K562 (cell line): ENCODE measurements around the gene C5orf24. TPM values are rescaled to one million over a fixed set of nuclear protein-coding genes. Genes with fewer than 3 reads are reported as not detected.

Source experiments
- ATAC-seq: fragments of 200-7000 bp; cut with Tn5 transposase; 3 replicates; pipeline ENCODE4 v1.9.1; 2020; ENCODE audit warnings: moderate library complexity
- BruUV-seq: library from RNA; stranded (reverse); fragments of 400-500 nt; replicated peaks from 2 replicates; lab custom pipeline; 2021; lab: Mats Ljungman, UMichigan
- CTCF ChIA-PET: fragments of 300-600 bp; formaldehyde crosslinking; extraction: SDS; loops from one replicate; lab custom pipeline; 2021; ENCODE audit warnings: low intra/inter-chr PET ratio; lab: Yijun Ruan, JAX
- POLR2A ChIA-PET: fragments of 300-600, 350-650 bp; sonication (Branson Sonifier 250); formaldehyde crosslinking; extraction: SDS; loops from one replicate; lab custom pipeline; 2021; ENCODE audit warnings: antibody characterized with exemption, inconsistent platforms; lab: Yijun Ruan, JAX
- DNase-seq, 4 experiments: peaks; one replicate each; pipeline versions ENCODE4 v3.0.0 to v3.0.0-alpha.2; 2011 to 2018; ENCODE audit warnings: low spot score in 3 of 4, mixed read lengths in 3 of 4; ENCODE audit errors: extremely low read depth in 1 of 4
- FAIRE-seq: peaks from 2 replicates; lab custom pipeline; 2011; peaks lifted over from hg19 to GRCh38; lab: Jason Lieb, UNC
- H2AFZ ChIP-seq: 2 replicates; pipeline ENCODE4 v1.6.0; 2011; ENCODE audit warnings: low read depth, low read length, control low read depth, inconsistent platforms
- H3K27ac ChIP-seq: fragments of 200-600 bp; 3 replicates; pipeline ENCODE4 v1.8.0; 2011; ENCODE audit warnings: low read depth, mild to moderate bottlenecking, control low read depth, inconsistent platforms, low read length, moderate library complexity, mixed read lengths; ENCODE audit errors: extremely low read depth
- H3K27me3 ChIP-seq, 2 experiments: fragments of 300-600 bp in 1 of 2; 2 replicates in 1 of 2; 3 replicates in 1 of 2; pipeline versions ENCODE4 v1.6.0 to v1.8.0; 2011; ENCODE audit warnings: inconsistent platforms in 2 of 2, low read length in 2 of 2, mild to moderate bottlenecking in 1 of 2, mixed read lengths in 1 of 2, moderate library complexity in 1 of 2; ENCODE audit not compliant: control insufficient read depth in 2 of 2, insufficient read depth in 2 of 2
- H3K36me3 ChIP-seq: fragments of 300-600 bp; 3 replicates; pipeline ENCODE4 v1.8.0; 2011; ENCODE audit warnings: mild to moderate bottlenecking, low read length, inconsistent platforms; ENCODE audit not compliant: control insufficient read depth, insufficient read depth
- H3K4me1 ChIP-seq, 2 experiments: fragments of 200-600 bp in 1 of 2; replicated peaks in 1 of 2; 2 replicates in 1 of 2; 3 replicates in 1 of 2; pipeline versions ENCODE4 v1.5.1 to v1.8.0; 2011; ENCODE audit warnings: inconsistent platforms in 2 of 2, low read length in 2 of 2, mild to moderate bottlenecking in 1 of 2, mixed read lengths in 1 of 2, moderate library complexity in 1 of 2; ENCODE audit not compliant: control insufficient read depth in 2 of 2, insufficient read depth in 2 of 2
- H3K4me2 ChIP-seq: 2 replicates; pipeline ENCODE4 v1.6.1; 2011; ENCODE audit warnings: low read length, control low read depth, inconsistent platforms, mixed read lengths; ENCODE audit not compliant: insufficient read depth
- H3K4me3 ChIP-seq: fragments of 200-600 bp; sonication (generic), shearing (Covaris generic); 2 replicates; pipeline ENCODE4 v1.5.1; 2016; ENCODE audit warnings: control low read depth, inconsistent platforms
- H3K79me2 ChIP-seq: fragments of 200-600 bp; 3 replicates; pipeline ENCODE4 v1.8.0; 2011; ENCODE audit warnings: low read length, inconsistent platforms; ENCODE audit not compliant: control insufficient read depth, insufficient read depth
- H3K9ac ChIP-seq, 2 experiments: 2 replicates each; pipeline versions ENCODE4 v1.6.0 to v1.6.1; 2011; ENCODE audit warnings: low read depth in 2 of 2, low read length in 2 of 2, control low read depth in 1 of 2, inconsistent platforms in 1 of 2, mild to moderate bottlenecking in 1 of 2, mixed read lengths in 1 of 2; ENCODE audit not compliant: insufficient read depth in 1 of 2
- H3K9me1 ChIP-seq: one replicate; pipeline ENCODE4 v1.6.0; 2011; ENCODE audit warnings: inconsistent platforms, mild to moderate bottlenecking, low read length, moderate library complexity; ENCODE audit not compliant: control insufficient read depth, insufficient read depth
- H3K9me3 ChIP-seq: replicated peaks from 2 replicates; pipeline ENCODE4 v1.5.1; 2011; ENCODE audit warnings: low read depth, low read length, inconsistent platforms; ENCODE audit not compliant: control insufficient read depth, insufficient read depth
- H4K20me1 ChIP-seq: replicated peaks from 2 replicates; pipeline ENCODE4 v1.6.1; 2011; ENCODE audit warnings: low read length, inconsistent platforms, mixed read lengths; ENCODE audit not compliant: control insufficient read depth, insufficient read depth
- CBX1 ChIP-seq: sonication (generic); IDR thresholded peaks from 2 replicates; pipeline ENCODE4 v1.6.1; 2016; ENCODE audit warnings: antibody characterized with exemption, low read depth, mild to moderate bottlenecking
- CREM ChIP-seq: IDR thresholded peaks from 2 replicates; pipeline ENCODE4 v1.6.1; 2014; ENCODE audit warnings: antibody characterized with exemption, low read depth
- ERF ChIP-seq: fragments of 450-650 bp; formaldehyde crosslinking; IDR thresholded peaks from 2 replicates; pipeline ENCODE4 v1.4.0; 2020; ENCODE audit warnings: mild to moderate bottlenecking, mixed read lengths
- MEIS2 ChIP-seq: fragments of 450-650 bp; IDR thresholded peaks from 2 replicates; pipeline ENCODE4 v1.6.1; 2014; ENCODE audit warnings: mild to moderate bottlenecking; ENCODE audit not compliant: partially characterized antibody
- MTA2 ChIP-seq: fragments of 450-650 bp; IDR thresholded peaks from 2 replicates; pipeline ENCODE4 v1.6.1; 2016; ENCODE audit warnings: low read depth
- MYBL2 ChIP-seq, 2 experiments: fragments of 450-650 bp in 1 of 2; sonication (generic) in 1 of 2; formaldehyde crosslinking in 1 of 2; IDR thresholded peaks; 2 replicates each; pipeline versions ENCODE4 v1.6.1 to v1.8.1; 2017 to 2022; ENCODE audit warnings: borderline replicate concordance in 1 of 2, inconsistent platforms in 1 of 2, low read depth in 1 of 2, mild to moderate bottlenecking in 1 of 2, missing genetic modification reagents in 1 of 2, moderate library complexity in 1 of 2
- NR3C1 ChIP-seq: sonication (generic); formaldehyde crosslinking; IDR thresholded peaks from 2 replicates; pipeline ENCODE4 v1.8.1; 2022; ENCODE audit warnings: missing genetic modification reagents
- PHF21A ChIP-seq: fragments of 450-650 bp; IDR thresholded peaks from 2 replicates; pipeline ENCODE4 v1.6.1; 2017; ENCODE audit warnings: low read depth, borderline replicate concordance
- SMC3 ChIP-seq: conservative IDR thresholded peaks from 2 replicates; pipeline ENCODE4 v1.6.1; 2011; ENCODE audit warnings: low read depth, low read length, improper control_type of control experiment; ENCODE audit not compliant: insufficient read depth
- SNRNP70 ChIP-seq: fragments of 200-400 bp; formaldehyde crosslinking; optimal IDR thresholded peaks from 2 replicates; pipeline ENCODE3; 2017; ENCODE audit warnings: low read depth, low read length
- ZFP36 ChIP-seq: fragments of 150-350 bp; IDR thresholded peaks from 2 replicates; pipeline ENCODE4 v1.6.1; 2018; ENCODE audit warnings: low read length, low read depth; ENCODE audit not compliant: partially characterized antibody
- WGBS: fragments of 100-300 bp; shearing (Covaris generic); methylation state at CpG from one replicate; pipeline ENCODE4 v1.1.6; 2016; ENCODE audit warnings: low coverage, mixed read lengths; ENCODE audit not compliant: insufficient coverage; ENCODE audit errors: missing lambda C conversion rate; 5-methylcytosine and 5-hydroxymethylcytosine counted together
- in situ Hi-C: fragments of 300-500 bp; cut with MboI; formaldehyde crosslinking; loops from 4 replicates; pipeline ENCODE4 v1.15.0; 2018; ENCODE audit warnings: inconsistent platforms, mixed read lengths
- intact Hi-C: fragments of 100-400 bp; cut with micrococcal nuclease; formaldehyde crosslinking; loops from 2 replicates; pipeline ENCODE4 v1.14.2; 2022
- polyA plus RNA-seq, 8 experiments: library from polyadenylated mRNA; depleted of rRNA in 4 of 8; stranded (reverse) in 5 of 8; unstranded in 3 of 8; fragments of >200 nt; fragmentation: Nextera tagmentation in 2 of 8; fragmentation: Illumina TruSeq in 1 of 8; extraction: Ambion mirVana in 2 of 8; extraction: Trizol in 1 of 8; gene quantifications; 2 replicates each; pipeline versions ENCODE4 v1.2.1 to v1.2.3, GENCODE V29; 2011 to 2014; ENCODE audit warnings: inconsistent platforms in 1 of 8, missing spikeins in 1 of 8
- total RNA-seq, 7 experiments: library from RNA; depleted of rRNA in 6 of 7; stranded (reverse); fragments of >200 nt in 6 of 7; fragmentation: Illumina TruSeq in 2 of 7; extraction: Trizol in 2 of 7; gene quantifications; 2 replicates each; pipeline versions ENCODE4 v1.2.1 to v1.2.3, GENCODE V29; 2011 to 2021; ENCODE audit warnings: low replicate concordance in 1 of 7

C5orf24 gene
- total and polyA plus RNA-seq, 9 of the 15 experiments (the other 6 are each of a cell fraction or from before 2014, with no cell fraction given), result 8.9 to 38.6 (median 28.4) TPM

DNA sequence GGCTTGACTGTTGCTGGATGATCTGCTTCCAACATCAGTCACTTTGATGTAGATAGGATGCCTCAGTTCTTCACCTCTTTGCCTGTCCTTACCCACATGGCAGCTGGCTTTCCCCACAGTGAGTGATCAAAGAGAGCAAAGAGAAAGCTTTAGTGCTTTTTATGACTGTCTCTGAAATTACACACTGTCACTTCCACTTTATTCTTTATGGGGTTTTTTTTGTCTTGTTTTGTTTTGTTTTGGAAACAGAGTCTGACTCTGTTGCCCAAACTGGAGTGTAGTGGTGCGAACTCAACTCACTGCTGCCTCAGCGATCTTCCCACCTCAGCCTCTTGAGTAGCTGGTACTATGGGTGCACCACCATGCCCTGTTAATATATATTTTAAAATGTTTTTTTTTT, 32.4 kb upstream of the C5orf24 start:
- H3K27ac ChIP-seq, result no peak overlapping the region
- intact Hi-C loops, result no loop called here
- no peak for FAIRE-seq

DNA sequence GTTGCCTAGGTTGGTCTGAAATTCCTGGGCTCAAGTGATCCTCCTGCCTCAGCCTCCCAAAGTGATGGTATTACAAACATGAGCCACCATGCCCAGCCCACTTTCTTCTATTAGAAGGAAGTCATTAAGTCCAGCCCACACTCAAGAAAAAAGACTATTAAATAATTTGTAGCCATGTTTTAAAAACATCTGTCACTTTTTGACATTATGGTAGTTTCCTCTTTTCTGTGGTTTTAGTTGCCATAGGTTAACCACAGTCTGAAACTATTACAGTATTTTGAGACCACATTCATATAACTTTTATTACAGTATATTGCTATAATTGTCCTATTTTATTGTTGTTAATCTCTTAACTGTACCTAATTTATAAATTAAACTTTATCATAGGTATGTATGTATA, 31.9 kb upstream of the C5orf24 start:
- no TSS peak for BruUV-seq
- ChIA-PET CTCF (no interaction called here), POLR2A (no interaction called here)
- TF ChIP-seq MYBL2 (IDR thresholded peaks at IDR 0.05; ENCODE audit: low read depth) (no peak), MYBL2 (CRISPR knock-in tag; IDR thresholded peaks at IDR 0.05; ENCODE audit: borderline replicate concordance) (no peak), CBX1 (no peak), SMC3 (no peak), MEIS2 (peak; percentile 19)
- no peak for ATAC-seq
- Histone ChIP-seq H3K79me2 (no peaks in the 10 kb centered on the region), H3K9me1 (no peaks in the 10 kb centered on the region), H3K36me3 (peaks cover 85% of the 10 kb centered on the region), H3K4me2 (no peak overlapping the region), H3K9ac (no peak overlapping the region), H3K27me3 (no peaks in the 10 kb centered on the region), H3K9me3 (no peaks in the 10 kb centered on the region), H3K4me1 (no peaks in the 10 kb centered on the region), H3K27ac (no peak overlapping the region), H3K4me3 (no peak overlapping the region), H2AFZ (no peak overlapping the region), H4K20me1 (no peaks in the 10 kb centered on the region)
- FAIRE-seq, result no peak
- intact Hi-C loops, result no loop called here
- DNase-seq, result no peak
- in situ Hi-C loops, result no loop called here

More for the DNA sequence above, 32.4 kb upstream of the C5orf24 start:
- H3K36me3 ChIP-seq, result peaks cover 86% of the 10 kb centered on the region
- ATAC-seq (no peak), DNase-seq (no peak)
- H3K4me2 ChIP-seq, result no peak overlapping the region
- in situ Hi-C loops, result no loop called here
- no peaks in the 10 kb centered on the region for H3K27me3 ChIP-seq
- H4K20me1 ChIP-seq, result no peaks in the 10 kb centered on the region
- no peaks in the 10 kb centered on the region for H3K4me1 ChIP-seq
- no peak overlapping the region for H2AFZ ChIP-seq
- WGBS, result 96% methylated on average over 2 of the region's 2 CpGs
- CTCF ChIA-PET, result no interaction called here
- POLR2A ChIA-PET, result no interaction called here
- no peaks in the 10 kb centered on the region for H3K9me1 ChIP-seq
- no peaks in the 10 kb centered on the region for H3K9me3 ChIP-seq
- BruUV-seq, result no TSS peak
- no peak overlapping the region for H3K4me3 ChIP-seq
- no peak overlapping the region for H3K9ac ChIP-seq
- no peak for TF ChIP-seq ERF (CRISPR knock-in tag)
- TF ChIP-seq MTA2, result no peak
- no peak for TF ChIP-seq ZFP36
- TF ChIP-seq CREM, result no peak
- TF ChIP-seq PHF21A, result no peak
- no peak for TF ChIP-seq SNRNP70
- TF ChIP-seq NR3C1 (CRISPR knock-in tag), result no peak
- H3K79me2 ChIP-seq, result no peaks in the 10 kb centered on the region
